ENCODE measurements around the gene XRN1.

DNA sequence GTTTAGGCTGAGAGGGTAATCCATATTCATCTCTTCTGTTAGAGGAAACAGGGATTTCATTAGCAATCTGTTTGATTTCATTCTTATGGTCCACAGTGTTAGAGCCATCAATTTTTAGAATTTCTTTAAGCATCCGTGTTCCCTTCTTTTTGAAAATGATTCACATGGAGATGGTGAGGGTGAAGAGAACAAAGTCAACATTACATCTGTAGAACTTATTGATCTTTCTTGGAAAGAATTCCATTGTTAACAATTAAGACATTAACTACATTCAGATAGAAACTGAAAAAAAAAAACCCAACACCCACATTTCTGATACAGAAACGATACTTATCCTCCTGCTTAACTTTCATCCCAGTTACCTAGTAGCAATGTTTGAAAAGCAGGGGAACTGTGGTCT, 115.4 kb downstream of the XRN1 start:
- TF ChIP-seq CHD4 (IDR thresholded peaks at IDR 0.05): no peak
- TF ChIP-seq CTCF (IDR thresholded peaks at IDR 0.05 in 2 of 3, conservative IDR thresholded peaks at IDR 0.05 in 1 of 3; ENCODE audit: control insufficient read depth in 2 of 3, extremely low read depth in 1 of 3, insufficient read depth in 1 of 3, low read depth in 3 of 3, low read length in 3 of 3): no peak
- TF ChIP-seq CEBPB (IDR thresholded peaks at IDR 0.05; ENCODE audit: borderline replicate concordance in 1 of 2, low read depth in 2 of 2, low read length in 2 of 2): no peak
- TF ChIP-seq EP300 (IDR thresholded peaks at IDR 0.05; ENCODE audit: borderline replicate concordance in 1 of 2, control insufficient read depth in 1 of 2, low read depth in 2 of 2, low read length in 2 of 2): no peak
- no peak for TF ChIP-seq POLR2A (IDR thresholded peaks at IDR 0.05; ENCODE audit: low read depth, low read length)
- no peak for TF ChIP-seq NR2C2 (IDR thresholded peaks at IDR 0.05; ENCODE audit: borderline replicate concordance, control insufficient read depth, insufficient read length, low read depth)
